C4-2B (cell line): Measurements from ENCODE around the gene ACOX2.

Experiments used
- ZFX ChIP-seq: fragments of 450-650 bp; IDR thresholded peaks from 2 replicates; pipeline ENCODE4 v1.6.1; 2017
- TF ChIP-seq, protein P1 (sequence below): fragments of 450-650 bp; conservative IDR thresholded peaks from 2 replicates; pipeline ENCODE4 v1.5.1; 2017; ENCODE audit warnings: mild to moderate bottlenecking

DNA sequence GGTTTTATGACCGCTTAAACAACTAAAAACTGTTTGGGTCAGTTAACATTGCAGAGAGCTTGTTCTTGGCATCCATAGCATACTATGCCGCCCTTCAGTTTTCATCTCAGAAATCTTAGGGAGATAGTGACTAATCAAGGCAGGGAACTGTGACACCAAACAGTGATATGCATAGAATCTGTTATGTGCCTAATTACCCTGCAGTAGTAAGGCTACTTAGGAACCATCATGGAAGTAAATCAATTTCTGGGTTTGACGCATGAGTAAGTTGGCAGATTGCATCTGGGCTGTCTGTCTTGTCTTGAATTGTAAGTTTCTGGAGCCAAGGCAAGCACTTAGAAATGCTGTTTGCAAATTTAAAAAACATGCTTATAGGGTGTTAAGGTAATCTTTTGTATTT lies 22.6 kb downstream of the ACOX2 start:
- TF ChIP-seq, protein P1, sequence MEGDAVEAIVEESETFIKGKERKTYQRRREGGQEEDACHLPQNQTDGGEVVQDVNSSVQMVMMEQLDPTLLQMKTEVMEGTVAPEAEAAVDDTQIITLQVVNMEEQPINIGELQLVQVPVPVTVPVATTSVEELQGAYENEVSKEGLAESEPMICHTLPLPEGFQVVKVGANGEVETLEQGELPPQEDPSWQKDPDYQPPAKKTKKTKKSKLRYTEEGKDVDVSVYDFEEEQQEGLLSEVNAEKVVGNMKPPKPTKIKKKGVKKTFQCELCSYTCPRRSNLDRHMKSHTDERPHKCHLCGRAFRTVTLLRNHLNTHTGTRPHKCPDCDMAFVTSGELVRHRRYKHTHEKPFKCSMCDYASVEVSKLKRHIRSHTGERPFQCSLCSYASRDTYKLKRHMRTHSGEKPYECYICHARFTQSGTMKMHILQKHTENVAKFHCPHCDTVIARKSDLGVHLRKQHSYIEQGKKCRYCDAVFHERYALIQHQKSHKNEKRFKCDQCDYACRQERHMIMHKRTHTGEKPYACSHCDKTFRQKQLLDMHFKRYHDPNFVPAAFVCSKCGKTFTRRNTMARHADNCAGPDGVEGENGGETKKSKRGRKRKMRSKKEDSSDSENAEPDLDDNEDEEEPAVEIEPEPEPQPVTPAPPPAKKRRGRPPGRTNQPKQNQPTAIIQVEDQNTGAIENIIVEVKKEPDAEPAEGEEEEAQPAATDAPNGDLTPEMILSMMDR, result no peak
- TF ChIP-seq ZFX, result no peak
